ENCODE results near the gene TNFRSF4. TPM values are rescaled to one million over a fixed set of nuclear protein-coding genes. Genes with fewer than 3 reads are reported as not detected.

TNFRSF4 gene
- total and polyA plus RNA-seq, 2 of the 13 experiments (the other 11 are each of a cell fraction or from before 2014, with no cell fraction given), result not detected

DNA sequence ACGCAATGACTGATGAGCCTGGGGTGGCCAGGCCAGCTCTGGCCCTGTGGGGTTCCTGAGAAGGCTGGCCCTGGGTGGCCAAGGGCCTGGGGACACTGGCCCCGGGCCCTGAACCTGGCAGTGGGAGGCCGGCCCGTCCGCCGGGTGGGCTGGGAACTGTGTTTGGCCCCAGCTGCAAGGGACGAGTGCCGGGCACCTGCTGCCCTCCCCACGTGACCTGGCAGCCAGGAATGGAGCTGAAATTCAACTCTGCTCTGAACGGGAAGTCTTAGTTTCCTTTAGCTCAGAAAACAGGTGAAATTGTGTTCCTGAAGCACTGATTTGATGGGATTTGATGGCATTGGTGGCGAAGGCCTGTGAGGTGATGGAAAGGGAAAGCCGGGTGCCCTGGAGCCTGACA lies 48.5 kb downstream of the TNFRSF4 start (continued):
- TF ChIP-seq ZNF142 (CRISPR knock-in tag; IDR thresholded peaks at IDR 0.05) (no peak), FIP1L1 (IDR thresholded peaks at IDR 0.05; ENCODE audit: borderline replicate concordance, insufficient read depth, low read depth, low read length) (no peak), HNRNPK (IDR thresholded peaks at IDR 0.05; ENCODE audit: low read depth, low read length, poor library complexity, severe bottlenecking) (no peak), ZNF703 (CRISPR knock-in tag; IDR thresholded peaks at IDR 0.05; ENCODE audit: borderline replicate concordance) (no peak), NPAS2 (CRISPR knock-in tag; IDR thresholded peaks at IDR 0.05; ENCODE audit: borderline replicate concordance) (no peak), HMG20A (CRISPR knock-in tag; IDR thresholded peaks at IDR 0.05; ENCODE audit: borderline replicate concordance) (no peak), FOXK2 (IDR thresholded peaks at IDR 0.05) (no peak), GABPB1 (CRISPR knock-in tag; IDR thresholded peaks at IDR 0.05) (no peak), XBP1 (CRISPR knock-in tag; IDR thresholded peaks at IDR 0.05) (no peak), ZNF687 (CRISPR knock-in tag; IDR thresholded peaks at IDR 0.05) (no peak; the same call in 1 of the 2 replicates), ZNF740 (CRISPR knock-in tag; IDR thresholded peaks at IDR 0.05) (no peak), ZNF768 (CRISPR knock-in tag; IDR thresholded peaks at IDR 0.05) (no peak), KMT2B (CRISPR knock-in tag; IDR thresholded peaks at IDR 0.05) (0 out of 2 replicates have a peak, but pooled peaks have one; percentile 28), TGIF2 (CRISPR knock-in tag; IDR thresholded peaks at IDR 0.05) (no peak), ZNF607 (CRISPR knock-in tag; IDR thresholded peaks at IDR 0.05; ENCODE audit: borderline replicate concordance) (no peak)
- TF ChIP-seq, protein P1, sequence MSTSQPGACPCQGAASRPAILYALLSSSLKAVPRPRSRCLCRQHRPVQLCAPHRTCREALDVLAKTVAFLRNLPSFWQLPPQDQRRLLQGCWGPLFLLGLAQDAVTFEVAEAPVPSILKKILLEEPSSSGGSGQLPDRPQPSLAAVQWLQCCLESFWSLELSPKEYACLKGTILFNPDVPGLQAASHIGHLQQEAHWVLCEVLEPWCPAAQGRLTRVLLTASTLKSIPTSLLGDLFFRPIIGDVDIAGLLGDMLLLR (CRISPR knock-in tag; IDR thresholded peaks at IDR 0.05), result no peak
